DMS114 treated with DMSO at 0.1 percent for 48 hours (cell line): Measurements from ENCODE around the gene VPS9D1.

ENCODE experiments used
- DNase-seq: peaks from one replicate; lab custom pipeline; 2025; ENCODE audit not compliant: unreplicated experiment; lab: John Stamatoyannopoulos, UW

The VPS9D1 gene

DNA sequence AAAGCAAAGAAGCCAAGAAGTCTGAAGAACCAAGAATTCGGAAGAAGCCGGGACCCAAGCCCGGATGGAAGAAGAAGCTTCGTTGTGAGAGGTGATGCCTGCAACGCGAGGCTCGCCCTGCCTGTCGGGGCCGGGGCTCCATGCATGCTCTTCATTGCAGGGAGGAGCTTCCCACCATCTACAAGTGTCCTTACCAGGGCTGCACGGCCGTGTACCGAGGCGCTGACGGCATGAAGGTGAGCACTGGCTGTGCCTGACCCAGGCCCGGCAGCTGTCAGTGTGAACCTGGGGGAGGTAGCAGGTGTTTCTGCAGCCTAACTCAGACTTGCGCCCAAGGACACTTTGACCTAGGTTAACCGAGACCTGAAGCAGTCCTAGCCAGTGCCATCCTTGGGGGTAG is 12.6 kb upstream of the VPS9D1 start:
- DNase-seq = no peak

GRCh38 chr16:89732918-89733242 is 12.2 kb upstream of the VPS9D1 start:
- DNase-seq = no peak

GRCh38 chr16:89732142-89732917 is 11.6 kb upstream of the VPS9D1 start:
- no peak for DNase-seq

- DNase-seq = no peak
Observed at GRCh38 chr16:89730610-89731234, 10.0 kb upstream of the VPS9D1 start.

DNA sequence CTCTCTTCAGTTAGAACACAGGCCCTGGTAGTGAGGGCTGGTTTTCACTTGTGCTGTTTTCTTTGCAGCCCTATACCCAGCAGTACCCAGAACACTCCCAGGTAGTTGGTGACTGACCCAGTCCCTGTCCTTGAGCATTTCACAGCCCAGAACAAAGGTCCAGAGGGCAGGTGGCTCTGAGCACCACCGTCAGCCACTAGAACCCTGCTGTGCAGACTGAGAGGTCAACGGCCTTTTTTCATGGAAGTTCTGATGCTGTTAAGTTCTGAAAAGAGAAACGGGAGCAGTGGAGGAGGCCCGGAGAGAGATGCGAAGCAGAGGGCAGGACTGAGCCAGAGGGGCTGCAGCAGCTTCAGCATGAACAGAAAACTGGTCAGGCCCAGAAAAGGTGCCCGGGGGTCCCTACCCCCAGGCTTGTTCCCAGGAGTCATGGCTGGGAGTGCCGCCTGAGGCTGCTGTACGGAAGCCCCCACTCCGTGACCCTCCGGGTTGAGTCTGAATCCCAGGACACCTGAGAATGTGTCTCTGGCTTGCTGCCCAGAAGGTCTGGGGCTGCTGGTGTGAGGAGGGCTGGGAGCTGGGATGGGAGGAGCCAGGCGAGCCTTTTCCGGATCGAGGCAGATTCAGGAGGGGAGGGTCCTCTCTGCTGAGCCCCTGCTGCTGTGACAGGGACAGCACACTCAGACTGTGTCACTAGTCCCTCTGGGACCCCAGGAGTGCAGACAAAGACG is 9.3 kb upstream of the VPS9D1 start:
- no peak for DNase-seq

GRCh38 chr16:89729293-89729692 is 8.6 kb upstream of the VPS9D1 start:
- DNase-seq = no peak

GRCh38 chr16:89727406-89728120 is 6.9 kb upstream of the VPS9D1 start:
- DNase-seq = no peak

DNA sequence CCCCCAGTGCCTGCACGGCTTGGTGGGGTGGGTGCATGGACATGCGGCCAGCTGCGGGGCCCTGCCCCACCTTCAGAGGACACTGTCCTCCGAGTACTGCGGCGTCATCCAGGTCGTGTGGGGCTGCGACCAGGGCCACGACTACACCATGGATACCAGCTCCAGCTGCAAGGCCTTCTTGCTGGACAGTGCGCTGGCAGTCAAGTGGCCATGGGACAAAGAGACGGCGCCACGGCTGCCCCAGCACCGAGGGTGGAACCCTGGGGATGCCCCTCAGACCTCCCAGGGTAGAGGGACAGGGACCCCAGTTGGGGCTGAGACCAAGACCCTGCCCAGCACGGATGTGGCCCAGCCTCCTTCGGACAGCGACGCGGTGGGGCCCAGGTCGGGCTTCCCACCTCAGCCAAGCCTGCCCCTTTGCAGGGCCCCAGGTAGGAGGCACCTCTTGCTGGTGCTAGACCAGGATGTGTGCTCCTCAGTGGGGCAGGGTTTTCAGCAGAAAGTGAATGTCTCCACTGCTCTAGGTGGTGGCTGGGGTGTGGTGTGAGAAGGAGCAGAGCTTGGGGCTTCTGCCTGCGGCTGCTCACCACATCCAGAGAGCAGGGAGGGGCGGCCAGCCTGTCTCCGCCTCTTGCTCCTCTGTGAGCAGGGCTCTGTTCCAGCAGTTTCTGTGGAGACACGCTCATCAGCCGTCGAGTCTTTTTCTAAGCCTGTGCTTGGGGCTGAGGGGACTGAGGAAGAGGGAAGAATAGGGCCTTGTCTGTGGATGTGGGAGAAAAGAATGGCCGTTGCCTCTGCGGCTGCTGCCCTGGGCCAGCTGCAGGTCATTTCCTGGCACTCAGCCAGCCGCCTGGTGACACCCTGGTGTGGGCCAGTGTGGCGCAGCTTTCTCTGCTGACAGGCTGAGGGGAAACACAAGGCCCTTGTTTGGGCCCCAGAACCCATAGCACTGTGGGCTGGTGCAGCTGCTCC is 2.9 kb upstream of the VPS9D1 start:
- no peak for DNase-seq

GRCh38 chr16:89722392-89723278 is 1.9 kb upstream of the VPS9D1 start:
- no peak for DNase-seq

DNA sequence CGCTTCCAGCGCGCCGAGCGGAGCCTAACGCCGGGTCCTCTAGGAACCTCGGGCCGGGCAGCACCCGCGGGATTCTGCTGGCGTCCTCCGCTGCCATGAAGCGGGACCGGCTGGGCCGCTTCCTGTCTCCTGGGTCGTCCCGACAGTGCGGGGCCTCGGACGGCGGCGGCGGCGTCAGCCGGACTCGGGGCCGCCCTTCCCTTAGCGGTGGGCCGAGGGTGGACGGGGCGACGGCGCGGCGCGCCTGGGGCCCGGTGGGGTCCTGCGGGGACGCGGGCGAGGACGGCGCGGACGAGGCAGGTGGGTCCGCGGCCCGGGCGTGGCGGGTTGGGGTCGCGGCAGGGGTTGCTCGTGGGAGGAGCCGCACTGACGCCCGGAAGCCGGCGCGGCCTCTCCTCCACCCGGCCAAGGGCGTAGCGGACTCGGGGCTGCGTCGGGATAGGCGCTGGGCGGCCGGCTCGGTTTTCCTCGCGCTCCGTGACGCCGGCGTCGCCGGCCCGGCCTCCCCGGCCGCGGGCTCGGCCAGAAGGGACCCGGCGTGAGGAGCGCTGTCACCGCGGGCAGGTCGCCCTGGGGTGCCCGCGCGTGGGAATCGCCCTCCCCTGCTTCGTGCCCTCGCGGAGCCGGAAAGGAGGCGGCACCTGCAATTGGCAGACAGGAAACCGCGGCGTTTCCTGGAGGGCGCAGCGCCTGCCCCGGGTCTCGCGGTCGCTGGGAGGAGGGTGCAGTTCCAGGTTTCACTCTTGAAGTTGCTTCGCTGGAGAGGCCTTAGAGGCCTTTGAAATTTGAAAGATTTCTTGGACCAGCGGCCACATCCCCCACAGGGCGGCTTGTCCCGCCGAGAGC is 1.1 kb upstream of the VPS9D1 start:
- DNase-seq = peak; percentile 27

DNA sequence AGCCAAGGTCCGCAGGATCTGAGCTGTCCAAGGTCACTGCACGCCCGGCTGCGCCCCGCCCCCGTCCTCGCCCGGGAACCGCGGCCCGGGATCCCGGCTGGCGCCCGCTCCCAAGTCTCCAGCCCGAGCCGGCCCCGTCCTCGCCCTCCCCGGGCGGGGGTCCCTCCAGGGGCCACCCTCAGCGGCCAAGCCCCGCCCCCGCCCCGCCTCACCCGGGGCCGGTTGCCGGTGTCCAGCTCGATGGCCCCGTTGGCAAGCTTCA is 216 bp downstream of the VPS9D1 start:
- DNase-seq = no peak

GRCh38 chr16:89717688-89718505 is 2.8 kb downstream of the VPS9D1 start:
- no peak for DNase-seq

GRCh38 chr16:89716916-89717687 is 3.6 kb downstream of the VPS9D1 start:
- DNase-seq = no peak

GRCh38 chr16:89716493-89716892 is 4.2 kb downstream of the VPS9D1 start:
- no peak for DNase-seq

DNA sequence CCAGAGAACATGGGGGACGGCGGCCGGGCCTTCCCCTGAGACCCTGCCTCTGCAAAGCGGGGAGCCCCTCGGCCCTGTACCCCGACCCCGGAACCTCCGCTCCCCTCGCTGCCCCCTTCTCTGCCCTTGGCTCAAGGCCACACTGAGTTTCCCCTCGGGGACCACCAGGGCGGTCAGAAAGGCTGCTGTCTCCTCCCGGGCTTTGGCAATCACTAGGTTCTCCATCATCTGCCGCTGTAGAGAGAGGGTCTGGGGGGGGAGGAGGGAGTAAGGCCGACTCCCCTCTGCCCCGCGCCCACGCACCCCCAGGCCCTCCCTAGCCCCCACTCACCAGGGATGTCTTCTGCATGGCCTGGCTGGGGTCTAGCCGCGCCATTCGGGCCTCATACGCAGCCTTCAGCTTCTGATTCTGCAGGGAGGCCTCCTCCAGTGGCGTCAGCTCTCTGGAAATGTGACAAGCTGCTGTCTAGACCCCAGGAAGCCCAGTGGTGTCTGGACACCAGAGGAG is 8.4 kb downstream of the VPS9D1 start:
- DNase-seq = no peak

DNA sequence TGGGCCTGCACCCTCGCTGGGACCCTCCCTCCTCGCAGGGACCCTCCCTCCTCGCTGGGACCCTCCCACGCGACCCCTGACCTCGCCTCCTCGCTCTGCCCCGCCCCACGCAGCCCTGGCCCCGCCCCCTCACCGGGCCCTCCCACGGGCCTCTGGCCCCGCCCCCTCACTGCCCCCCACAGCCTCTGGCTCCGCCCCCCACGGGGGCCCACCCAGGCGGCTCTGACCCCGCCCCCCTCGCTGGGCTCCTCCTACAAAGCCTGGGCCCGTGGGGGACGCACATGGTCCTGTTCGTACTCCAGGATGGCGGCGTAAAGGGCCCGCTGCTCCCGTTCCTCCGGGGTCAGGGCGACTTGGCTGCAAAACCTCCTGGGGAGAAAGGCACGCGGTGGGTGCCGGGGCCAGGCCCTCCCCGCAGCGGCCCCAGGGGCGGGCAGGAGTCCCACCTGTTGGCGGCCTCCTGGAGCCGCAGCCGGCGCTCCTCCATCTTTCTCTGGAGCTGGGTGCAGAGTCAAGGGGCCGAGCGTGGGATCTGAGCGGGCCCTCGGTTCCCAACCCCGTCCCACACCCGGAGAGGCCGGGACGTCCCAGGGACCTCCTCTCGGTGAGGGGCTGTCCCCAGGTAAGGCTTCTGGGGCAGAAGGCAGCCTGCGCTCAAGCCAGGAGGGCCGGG is 9.0 kb downstream of the VPS9D1 start:
- DNase-seq = no peak
